ENCODE results near the gene H19.

The H19 gene

GRCh38 chr11:1964348-1964747, 33.3 kb downstream of the H19 start:
- H3K27me3 ChIP-seq (ENCODE audit: control insufficient read depth, insufficient read depth, low read length) = no peaks in the 10 kb centered on the region
- no peak overlapping the region for H3K4me2 ChIP-seq (ENCODE audit: low read length)
- H3K9ac ChIP-seq (ENCODE audit: low read depth, low read length) = no peak overlapping the region
- no peak overlapping the region for H3K4me3 ChIP-seq (ENCODE audit: low read length)
- no peaks in the 10 kb centered on the region for H3K36me3 ChIP-seq (ENCODE audit: insufficient read depth, low read length)
- no peaks in the 10 kb centered on the region for H3K4me1 ChIP-seq (ENCODE audit: control insufficient read depth, insufficient read depth, low read length)
- no peaks in the 10 kb centered on the region for H3K9me3 ChIP-seq (replicated peaks; ENCODE audit: low read length)

- Histone ChIP-seq H3K4me3 (ENCODE audit: low read length) (no peak overlapping the region), H3K4me1 (ENCODE audit: control insufficient read depth, insufficient read depth, low read length) (no peaks in the 10 kb centered on the region), H3K27me3 (ENCODE audit: control insufficient read depth, insufficient read depth, low read length) (no peaks in the 10 kb centered on the region), H3K4me2 (ENCODE audit: low read length) (no peak overlapping the region), H3K9me3 (replicated peaks; ENCODE audit: low read length) (no peaks in the 10 kb centered on the region), H3K36me3 (ENCODE audit: insufficient read depth, low read length) (no peaks in the 10 kb centered on the region), H3K9ac (ENCODE audit: low read depth, low read length) (no peak overlapping the region)
Observed at GRCh38 chr11:1963864-1964263, 33.8 kb downstream of the H19 start.

- Histone ChIP-seq H3K4me2 (ENCODE audit: low read length) (no peak overlapping the region), H3K4me3 (ENCODE audit: low read length) (no peak overlapping the region), H3K9ac (ENCODE audit: low read depth, low read length) (no peak overlapping the region), H3K4me1 (ENCODE audit: control insufficient read depth, insufficient read depth, low read length) (no peaks in the 10 kb centered on the region), H3K9me3 (replicated peaks; ENCODE audit: low read length) (no peaks in the 10 kb centered on the region), H3K27me3 (ENCODE audit: control insufficient read depth, insufficient read depth, low read length) (no peaks in the 10 kb centered on the region), H3K36me3 (ENCODE audit: insufficient read depth, low read length) (no peaks in the 10 kb centered on the region)
Observed at GRCh38 chr11:1959786-1960185, 37.9 kb downstream of the H19 start.

GRCh38 chr11:1958367-1958766, 39.3 kb downstream of the H19 start:
- Histone ChIP-seq H3K4me2 (ENCODE audit: low read length) (no peak overlapping the region), H3K36me3 (ENCODE audit: insufficient read depth, low read length) (no peaks in the 10 kb centered on the region), H3K4me1 (ENCODE audit: control insufficient read depth, insufficient read depth, low read length) (no peaks in the 10 kb centered on the region), H3K4me3 (ENCODE audit: low read length) (no peak overlapping the region), H3K27me3 (ENCODE audit: control insufficient read depth, insufficient read depth, low read length) (no peaks in the 10 kb centered on the region), H3K9ac (ENCODE audit: low read depth, low read length) (no peak overlapping the region), H3K9me3 (replicated peaks; ENCODE audit: low read length) (no peaks in the 10 kb centered on the region)

DNA sequence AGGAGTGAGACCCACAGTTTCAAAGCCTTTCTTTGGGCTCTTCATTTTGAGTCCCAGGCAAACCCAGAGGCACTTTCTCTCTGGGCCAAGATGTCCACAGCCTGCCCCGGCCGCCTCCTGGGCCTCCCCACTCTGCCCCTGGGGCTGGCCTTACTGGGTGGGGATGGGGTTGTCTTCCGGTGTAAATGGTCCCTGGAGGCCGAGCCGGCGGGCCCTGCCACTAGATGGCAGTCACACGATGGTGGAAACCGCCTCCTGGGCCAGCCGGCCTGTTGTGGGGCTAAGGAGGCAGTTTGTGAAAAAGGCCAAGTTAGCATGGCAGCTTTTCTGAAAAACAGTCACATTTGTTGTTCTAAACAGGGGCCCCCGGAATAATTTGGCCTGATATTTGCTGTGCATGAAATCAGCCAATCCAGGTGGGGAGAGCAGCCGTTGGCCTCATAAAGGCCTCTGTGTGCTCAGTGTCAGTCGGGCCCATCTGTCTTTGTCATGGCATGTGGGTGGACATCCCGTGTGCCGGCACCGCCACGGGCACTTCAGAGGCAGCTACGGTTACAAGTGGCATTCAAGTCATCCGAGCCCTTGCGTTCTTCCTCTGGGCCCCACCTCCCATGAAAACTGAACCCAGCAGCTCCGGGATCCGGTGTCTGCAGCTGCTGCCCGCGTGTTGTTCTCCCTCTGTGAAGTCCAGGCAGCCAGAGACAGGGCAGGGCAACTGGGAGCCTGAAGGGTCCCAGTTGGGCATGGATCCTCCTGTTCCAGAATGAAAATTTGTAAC, 44.0 kb downstream of the H19 start:
- H3K27me3 ChIP-seq (ENCODE audit: control insufficient read depth, insufficient read depth, low read length) = no peaks in the 10 kb centered on the region
- no peak overlapping the region for H3K4me2 ChIP-seq (ENCODE audit: low read length)
- no peaks in the 10 kb centered on the region for H3K9me3 ChIP-seq (replicated peaks; ENCODE audit: low read length)
- H3K4me1 ChIP-seq (ENCODE audit: control insufficient read depth, insufficient read depth, low read length) = no peaks in the 10 kb centered on the region
- H3K36me3 ChIP-seq (ENCODE audit: insufficient read depth, low read length) = no peaks in the 10 kb centered on the region
- H3K4me3 ChIP-seq (ENCODE audit: low read length) = no peak overlapping the region
- H3K9ac ChIP-seq (ENCODE audit: low read depth, low read length) = no peak overlapping the region

DNA sequence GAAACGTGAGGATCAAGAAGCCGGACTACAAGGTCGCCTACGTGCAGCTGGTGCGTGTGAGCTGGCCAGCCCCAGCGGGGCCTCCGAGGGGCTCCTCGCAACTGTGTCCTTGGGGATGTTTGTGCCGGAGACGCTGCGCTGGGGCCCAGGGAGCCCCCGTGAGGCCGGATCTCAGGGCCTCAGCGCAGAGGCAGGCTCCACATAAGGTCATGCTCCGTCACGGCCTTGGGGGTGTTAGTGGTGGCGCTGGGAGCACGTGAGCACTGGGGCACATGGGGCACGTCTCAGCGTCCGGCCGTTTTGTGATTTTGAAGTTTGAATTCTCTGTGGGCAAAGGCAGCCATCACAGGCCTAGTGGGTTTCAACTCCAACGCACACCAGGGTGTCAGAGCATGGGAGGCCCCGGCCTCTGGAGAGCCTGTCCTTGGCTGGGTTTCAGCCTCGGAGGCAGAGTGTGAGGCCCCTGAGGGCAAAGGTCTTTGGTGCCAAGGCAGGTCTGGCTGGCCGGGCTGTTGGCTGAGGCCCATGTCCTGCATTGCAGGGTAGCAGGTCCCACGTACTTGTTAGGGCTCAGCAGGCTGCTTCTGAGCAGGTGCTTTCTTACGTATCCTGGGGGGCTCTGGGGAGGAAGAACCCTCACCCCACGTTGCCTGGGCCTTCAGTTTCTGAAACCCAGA, 44.7 kb downstream of the H19 start:
- H3K27me3 ChIP-seq (ENCODE audit: control insufficient read depth, insufficient read depth, low read length) = no peaks in the 10 kb centered on the region
- no peaks in the 10 kb centered on the region for H3K36me3 ChIP-seq (ENCODE audit: insufficient read depth, low read length)
- no peak overlapping the region for H3K4me3 ChIP-seq (ENCODE audit: low read length)
- H3K4me2 ChIP-seq (ENCODE audit: low read length) = no peak overlapping the region
- H3K4me1 ChIP-seq (ENCODE audit: control insufficient read depth, insufficient read depth, low read length) = no peaks in the 10 kb centered on the region
- no peaks in the 10 kb centered on the region for H3K9me3 ChIP-seq (replicated peaks; ENCODE audit: low read length)
- H3K9ac ChIP-seq (ENCODE audit: low read depth, low read length) = no peak overlapping the region

- H3K9ac ChIP-seq (ENCODE audit: low read depth, low read length) = no peak overlapping the region
- no peak overlapping the region for H3K4me2 ChIP-seq (ENCODE audit: low read length)
- H3K36me3 ChIP-seq (ENCODE audit: insufficient read depth, low read length) = no peaks in the 10 kb centered on the region
- no peaks in the 10 kb centered on the region for H3K9me3 ChIP-seq (replicated peaks; ENCODE audit: low read length)
- H3K4me3 ChIP-seq (ENCODE audit: low read length) = no peak overlapping the region
- H3K4me1 ChIP-seq (ENCODE audit: control insufficient read depth, insufficient read depth, low read length) = no peaks in the 10 kb centered on the region
- H3K27me3 ChIP-seq (ENCODE audit: control insufficient read depth, insufficient read depth, low read length) = no peaks in the 10 kb centered on the region
Observed at GRCh38 chr11:1949922-1950321, 47.7 kb downstream of the H19 start.

- Histone ChIP-seq H3K4me2 (ENCODE audit: low read length) (no peak overlapping the region), H3K4me3 (ENCODE audit: low read length) (no peak overlapping the region), H3K4me1 (ENCODE audit: control insufficient read depth, insufficient read depth, low read length) (no peaks in the 10 kb centered on the region), H3K9me3 (replicated peaks; ENCODE audit: low read length) (no peaks in the 10 kb centered on the region), H3K27me3 (ENCODE audit: control insufficient read depth, insufficient read depth, low read length) (no peaks in the 10 kb centered on the region), H3K36me3 (ENCODE audit: insufficient read depth, low read length) (no peaks in the 10 kb centered on the region), H3K9ac (ENCODE audit: low read depth, low read length) (no peak overlapping the region)
Observed at GRCh38 chr11:1949302-1949701, 48.3 kb downstream of the H19 start.

DNA sequence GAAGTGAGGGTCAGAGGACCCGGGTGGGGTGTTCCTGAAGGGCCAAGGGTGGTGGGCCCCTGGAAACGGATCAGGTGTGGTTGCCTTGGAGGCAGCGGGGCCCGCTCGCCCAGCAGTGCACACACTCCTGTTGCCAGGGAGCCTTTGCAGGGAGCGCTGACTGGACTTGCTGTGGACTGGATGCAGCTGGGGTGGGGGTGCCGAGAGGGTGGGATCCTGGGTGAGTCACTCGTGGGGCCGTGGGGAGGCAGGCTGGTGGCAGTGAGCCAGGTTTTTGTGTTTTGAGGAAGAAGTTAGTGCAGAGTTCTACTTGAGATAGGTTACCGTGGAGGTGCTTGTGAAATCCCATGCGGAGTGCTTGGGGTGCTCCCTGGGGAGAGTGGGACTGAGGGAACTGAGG, 49.3 kb downstream of the H19 start:
- H3K9me3 ChIP-seq (replicated peaks; ENCODE audit: low read length) = no peaks in the 10 kb centered on the region
- H3K9ac ChIP-seq (ENCODE audit: low read depth, low read length) = no peak overlapping the region

GRCh38 chr11:1947592-1948237, 49.9 kb downstream of the H19 start:
- Histone ChIP-seq H3K9me3 (replicated peaks; ENCODE audit: low read length) (no peaks in the 10 kb centered on the region), H3K4me2 (ENCODE audit: low read length) (no peak overlapping the region), H3K4me3 (ENCODE audit: low read length) (no peak overlapping the region), H3K36me3 (ENCODE audit: insufficient read depth, low read length) (no peaks in the 10 kb centered on the region), H3K9ac (ENCODE audit: low read depth, low read length) (no peak overlapping the region), H3K27me3 (ENCODE audit: control insufficient read depth, insufficient read depth, low read length) (no peaks in the 10 kb centered on the region), H3K4me1 (ENCODE audit: control insufficient read depth, insufficient read depth, low read length) (no peaks in the 10 kb centered on the region)

More for the DNA sequence above, 49.3 kb downstream of the H19 start:
- Histone ChIP-seq H3K4me2 (ENCODE audit: low read length) (no peak overlapping the region), H3K4me3 (ENCODE audit: low read length) (no peak overlapping the region), H3K4me1 (ENCODE audit: control insufficient read depth, insufficient read depth, low read length) (no peaks in the 10 kb centered on the region), H3K27me3 (ENCODE audit: control insufficient read depth, insufficient read depth, low read length) (no peaks in the 10 kb centered on the region), H3K36me3 (ENCODE audit: insufficient read depth, low read length) (no peaks in the 10 kb centered on the region)

- H3K4me3 ChIP-seq (ENCODE audit: low read length) = no peak within 1 kb of the TSS
- H3K36me3 ChIP-seq (ENCODE audit: insufficient read depth, low read length) = no peaks in the 10 kb centered on the region
- no peaks in the 10 kb centered on the region for H3K27me3 ChIP-seq (ENCODE audit: control insufficient read depth, insufficient read depth, low read length)
- H3K4me1 ChIP-seq (ENCODE audit: control insufficient read depth, insufficient read depth, low read length) = no peaks in the 10 kb centered on the region
- H3K9me3 ChIP-seq (replicated peaks; ENCODE audit: low read length) = no peaks in the 10 kb centered on the region
- H3K4me2 ChIP-seq (ENCODE audit: low read length) = no peak within 1 kb of the TSS
- H3K9ac ChIP-seq (ENCODE audit: low read depth, low read length) = no peak within 1 kb of the TSS
Observed at GRCh38 chr11:1946812-1947484, 50.7 kb downstream of the H19 start, which contains the start of gene MRPL23. TSS of gene MRPL23 (plus strand) at chr11:1947332. CDS start at chr11:1947363, 31 bp downstream.
